Endothelial cell of umbilical vein (primary cell): ENCODE measurements around the gene DENND5B. TPM values are rescaled to one million over a fixed set of nuclear protein-coding genes. Genes with fewer than 3 reads are reported as not detected.

ENCODE experiments used
- BruUV-seq: library from RNA; stranded (reverse); fragments of 400-500 nt; replicated peaks from 2 replicates; lab custom pipeline; 2021; lab: Mats Ljungman, UMichigan
- CTCF ChIA-PET: fragments of 300-600, 350-600 bp; sonication (Branson Sonifier 250); formaldehyde crosslinking; loops from one replicate; lab custom pipeline; 2021; ENCODE audit warnings: antibody characterized with exemption, inconsistent platforms; lab: Charles Lee
- POLR2A ChIA-PET: fragments of 300-600, 350-600 bp; sonication (Branson Sonifier 250); formaldehyde crosslinking; loops from one replicate; lab custom pipeline; 2021; ENCODE audit warnings: antibody characterized with exemption, inconsistent platforms; lab: Charles Lee
- DNase-seq: peaks from one replicate; pipeline ENCODE4 v3.0.0-alpha.2; 2011; ENCODE audit warnings: low read depth, low spot score
- FAIRE-seq: peaks from 2 replicates; lab custom pipeline; 2011; peaks lifted over from hg19 to GRCh38; lab: Jason Lieb, UNC
- H2AFZ ChIP-seq: 2 replicates; pipeline ENCODE4 v1.6.0; 2012; ENCODE audit warnings: low read depth, low read length, control low read depth, inconsistent platforms
- H3K27ac ChIP-seq: 2 replicates; pipeline ENCODE4 v1.5.1; 2011; ENCODE audit warnings: low read depth, mild to moderate bottlenecking, control low read depth, low read length, moderate library complexity; ENCODE audit not compliant: insufficient read depth
- H3K27me3 ChIP-seq, 2 experiments: 2 replicates each; pipeline versions ENCODE4 v1.6.0 to v1.6.1; 2011; ENCODE audit warnings: low read length in 2 of 2, mixed read lengths in 1 of 2; ENCODE audit not compliant: control insufficient read depth in 2 of 2, insufficient read depth in 2 of 2
- H3K36me3 ChIP-seq, 2 experiments: 2 replicates in 1 of 2; 3 replicates in 1 of 2; pipeline ENCODE4 v1.5.1; 2011; ENCODE audit warnings: low read length in 2 of 2, mild to moderate bottlenecking in 1 of 2, moderate library complexity in 1 of 2; ENCODE audit not compliant: control insufficient read depth in 2 of 2, insufficient read depth in 2 of 2; ENCODE audit errors: extremely low read depth in 1 of 2
- H3K4me1 ChIP-seq: 3 replicates; pipeline ENCODE4 v1.5.1; 2011; ENCODE audit warnings: mild to moderate bottlenecking, low read length; ENCODE audit not compliant: control insufficient read depth, insufficient read depth; ENCODE audit errors: extremely low read depth
- H3K4me2 ChIP-seq: 2 replicates; pipeline ENCODE4 v1.6.1; 2011; ENCODE audit warnings: low read length, control low read depth, mixed read lengths; ENCODE audit not compliant: insufficient read depth
- H3K4me3 ChIP-seq, 3 experiments: fragments of 200-600 bp in 1 of 3; sonication (generic), shearing (Covaris generic) in 1 of 3; replicated peaks in 1 of 3; 2 replicates each; pipeline ENCODE4 v1.5.1; 2011 to 2016; ENCODE audit warnings: control low read depth in 3 of 3, low read length in 3 of 3, mild to moderate bottlenecking in 2 of 3, inconsistent platforms in 1 of 3, low read depth in 1 of 3, moderate library complexity in 1 of 3; ENCODE audit not compliant: insufficient read depth in 1 of 3
- H3K79me2 ChIP-seq: 2 replicates; pipeline ENCODE4 v1.6.0; 2012; ENCODE audit warnings: low read length, inconsistent platforms; ENCODE audit not compliant: control insufficient read depth, insufficient read depth
- H3K9ac ChIP-seq: replicated peaks from 2 replicates; pipeline ENCODE3; 2011; ENCODE audit warnings: low read length, control low read depth; ENCODE audit not compliant: insufficient read depth; ENCODE audit errors: extremely low read depth
- H3K9me1 ChIP-seq: replicated peaks from 3 replicates; pipeline ENCODE4 v1.6.0; 2011; ENCODE audit warnings: mild to moderate bottlenecking, low read length; ENCODE audit not compliant: control insufficient read depth, insufficient read depth; ENCODE audit errors: extremely low read depth
- H3K9me3 ChIP-seq: replicated peaks from 2 replicates; pipeline ENCODE4 v1.5.1; 2012; ENCODE audit warnings: low read length, inconsistent platforms; ENCODE audit not compliant: control insufficient read depth, insufficient read depth
- H4K20me1 ChIP-seq: replicated peaks from 2 replicates; pipeline ENCODE3; 2011; ENCODE audit warnings: mild to moderate bottlenecking, low read length; ENCODE audit not compliant: control insufficient read depth, insufficient read depth; ENCODE audit errors: extremely low read depth
- CTCF ChIP-seq, 2 donors: IDR thresholded peaks; 1 replicate in 1 of 2; 2 replicates in 1 of 2; pipeline ENCODE4 v1.5.1; 2011; ENCODE audit warnings: low read length in 2 of 2, mild to moderate bottlenecking in 2 of 2, moderate library complexity in 2 of 2, control low read depth in 1 of 2, inconsistent platforms in 1 of 2, low read depth in 1 of 2; ENCODE audit not compliant: insufficient read depth in 1 of 2; ENCODE audit errors: extremely low read depth in 1 of 2
- EZH2 ChIP-seq: IDR thresholded peaks from 2 replicates; pipeline ENCODE4 v1.6.1; 2012; ENCODE audit warnings: borderline replicate concordance, low read depth, mild to moderate bottlenecking, moderate library complexity, low read length, inconsistent platforms; ENCODE audit not compliant: severe bottlenecking
- FOS ChIP-seq: IDR thresholded peaks from 2 replicates; pipeline ENCODE4 v1.6.1; 2011; ENCODE audit warnings: mild to moderate bottlenecking, low read length, moderate library complexity, borderline replicate concordance; ENCODE audit not compliant: insufficient read depth
- GATA2 ChIP-seq: IDR thresholded peaks from 2 replicates; pipeline ENCODE4 v1.7.0; 2011; ENCODE audit warnings: low read depth, mild to moderate bottlenecking, moderate library complexity, mixed read lengths, low read length; ENCODE audit not compliant: insufficient read length, insufficient read depth
- JUN ChIP-seq: IDR thresholded peaks from 2 replicates; pipeline ENCODE4 v1.6.1; 2011; ENCODE audit warnings: borderline replicate concordance, low read depth; ENCODE audit not compliant: insufficient read length, insufficient read depth
- MAX ChIP-seq: IDR thresholded peaks from 2 replicates; pipeline ENCODE4 v1.6.1; 2011; ENCODE audit not compliant: insufficient read depth, insufficient read length
- MYC ChIP-seq: IDR thresholded peaks from one replicate; pipeline ENCODE4 v1.6.1; 2011; ENCODE audit warnings: mild to moderate bottlenecking, low read depth, low read length
- POLR2A ChIP-seq: IDR thresholded peaks from 2 replicates; pipeline ENCODE4 v1.6.1; 2012; ENCODE audit warnings: low read depth, mild to moderate bottlenecking, control low read depth, low read length
- POLR2AphosphoS5 ChIP-seq: IDR thresholded peaks from 2 replicates; pipeline ENCODE4 v1.6.1; 2012; ENCODE audit warnings: low read depth, mild to moderate bottlenecking, control low read depth, low read length, moderate library complexity; ENCODE audit not compliant: insufficient read depth
- dilution Hi-C: fragments of 300-500 bp; cut with MboI; formaldehyde crosslinking; loops from one replicate; pipeline ENCODE4 v1.15.0; 2019; ENCODE audit warnings: low sequenced_read_pairs; ENCODE audit not compliant: extremely low pct_ligation_motif_present
- intact Hi-C: fragments of 100-400 bp; cut with micrococcal nuclease; formaldehyde crosslinking; loops from one replicate; pipeline ENCODE4 v1.10.0; 2022
- polyA plus RNA-seq, 4 experiments: library from polyadenylated mRNA; depleted of rRNA in 3 of 4; stranded (reverse) in 3 of 4; unstranded in 1 of 4; fragments of >200 nt; gene quantifications; 2 replicates each; pipeline versions ENCODE4 v1.2.1 to v1.2.3, GENCODE V29; 2011 to 2012; ENCODE audit warnings: missing spikeins in 1 of 4
- total RNA-seq: library from RNA; stranded (reverse); gene quantifications from 2 replicates; pipeline ENCODE4 v1.2.3, GENCODE V29; 2021

Gene DENND5B
- total and polyA plus RNA-seq, 2 donors (not counting 3 experiments of a cell fraction or from before 2014, with no cell fraction given): 10.3 to 18.3 TPM

- H3K9me1 ChIP-seq: no peaks in the 10 kb centered on the region
- H3K9me3 ChIP-seq: no peaks in the 10 kb centered on the region
- POLR2A ChIA-PET: no interaction called here
- no peak overlapping the region for H3K4me3 ChIP-seq
- no peaks in the 10 kb centered on the region for H4K20me1 ChIP-seq
- no peaks in the 10 kb centered on the region for H3K36me3 ChIP-seq
- intact Hi-C loops (no loop called here), dilution Hi-C loops (no loop called here)
- H3K9ac ChIP-seq: no peak overlapping the region
- no TSS peak for BruUV-seq
- TF ChIP-seq POLR2A: no peak
- no peak for TF ChIP-seq MYC
- TF ChIP-seq FOS: no peak
- TF ChIP-seq CTCF (IDR thresholded peaks at IDR 0.05; ENCODE audit: extremely low read depth in 1 of 2, insufficient read depth in 1 of 2, low read depth in 1 of 2, low read length in 2 of 2): no peak
- no peak for TF ChIP-seq POLR2AphosphoS5
- no peak for TF ChIP-seq MAX
- no peak for TF ChIP-seq GATA2
- no peak for TF ChIP-seq EZH2
- no peak for TF ChIP-seq JUN
- FAIRE-seq: no peak
- DNase-seq: no peak
- CTCF ChIA-PET: interaction anchor here (1.4 kb wide), 1 partner anchor 42 kb away, joined by 4 read pairs; no protein-coding TSS in a partner anchor
- H3K4me1 ChIP-seq: no peaks in the 10 kb centered on the region
- no peaks in the 10 kb centered on the region for H3K79me2 ChIP-seq
- H3K27me3 ChIP-seq: no peaks in the 10 kb centered on the region
- H2AFZ ChIP-seq: no peak overlapping the region
- no peak overlapping the region for H3K27ac ChIP-seq
- no peak overlapping the region for H3K4me2 ChIP-seq
Observed at GRCh38 chr12:31444736-31445135, 146.2 kb downstream of the DENND5B start.
